ENCODE data around the gene NELFCD. TPM values are rescaled to one million over a fixed set of nuclear protein-coding genes. Genes with fewer than 3 reads are reported as not detected.

Gene NELFCD
- polyA plus RNA-seq, 1 donor (not counting 4 experiments of a cell fraction or from before 2014, with no cell fraction given) = 68.5 TPM

DNA sequence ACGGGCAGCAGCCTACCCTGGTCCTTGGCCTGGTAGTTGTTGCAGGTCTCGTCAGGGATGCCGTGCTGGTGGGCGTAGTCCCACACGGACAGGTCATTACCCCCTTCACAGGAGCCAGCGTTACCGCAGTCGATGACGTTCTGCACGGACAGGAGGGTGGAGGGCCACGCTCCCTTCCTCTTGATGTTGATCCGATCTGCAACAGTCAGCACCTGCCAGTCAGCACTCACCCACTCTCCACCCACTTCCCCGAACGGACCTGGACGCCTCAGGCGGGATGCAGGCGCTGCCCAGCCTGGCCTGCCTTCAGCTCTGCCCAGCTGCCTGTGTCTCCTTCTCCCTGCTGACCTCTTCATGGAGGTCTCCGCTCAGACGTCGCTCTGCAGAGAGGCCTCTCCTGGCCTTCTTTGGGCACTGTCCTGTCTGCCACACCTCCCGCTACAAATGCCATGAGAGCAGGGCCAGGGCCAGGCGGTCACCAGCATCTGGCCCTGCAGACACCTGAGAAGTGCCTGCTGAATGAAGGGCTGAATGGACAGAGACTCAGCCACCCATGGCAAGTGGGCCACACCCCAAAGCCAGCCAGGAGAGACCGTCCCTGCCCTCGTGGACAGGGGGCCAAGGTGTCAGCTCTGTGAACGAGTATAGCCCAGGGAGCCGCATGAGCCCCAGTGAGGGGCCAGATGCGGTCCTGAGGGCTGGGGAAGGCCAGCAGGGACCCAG lies 20.6 kb downstream of the NELFCD start:
- Histone ChIP-seq H3K27me3 (ENCODE audit: control insufficient read depth, extremely low read depth, insufficient read depth, low read length) (no peaks in the 10 kb centered on the region), H3K9me3 (ENCODE audit: control insufficient read depth, low read depth, low read length) (no peaks in the 10 kb centered on the region), H3K9me1 (ENCODE audit: control insufficient read depth, extremely low read depth, insufficient read depth, low read length) (no peaks in the 10 kb centered on the region), H3K79me2 (ENCODE audit: control insufficient read depth, insufficient read depth, low read length) (peaks cover 15% of the 10 kb centered on the region), H4K20me1 (ENCODE audit: control insufficient read depth, extremely low read depth, insufficient read depth, low read length) (no peaks in the 10 kb centered on the region), H3K27ac (ENCODE audit: control insufficient read depth, insufficient read depth, low read length) (no peak overlapping the region), H3K4me1 (ENCODE audit: control insufficient read depth, extremely low read depth, insufficient read depth, low read length) (peaks cover 14% of the 10 kb centered on the region), H3K36me3 (ENCODE audit: control insufficient read depth in 2 of 2, extremely low read depth in 1 of 2, insufficient read depth in 2 of 2, low read length in 2 of 2) (peaks cover 13 to 26% of the 10 kb centered on the region in 2 experiments), H3K4me3 (ENCODE audit: control insufficient read depth in 2 of 3, extremely low read depth in 1 of 3, insufficient read depth in 2 of 3, low read depth in 1 of 3, low read length in 3 of 3) (no peak overlapping the region), H2AFZ (ENCODE audit: control insufficient read depth, low read length) (no peak overlapping the region), H3K9ac (ENCODE audit: control insufficient read depth, extremely low read depth, insufficient read depth, low read length) (no peak overlapping the region), H3K4me2 (ENCODE audit: control insufficient read depth, extremely low read depth, insufficient read depth, low read depth, low read length) (no peak overlapping the region)
- dilution Hi-C loops (cut with MboI; ENCODE audit: extremely low pct_ligation_motif_present, low sequenced_read_pairs) = no loop called here
- DNase-seq (ENCODE audit: low read depth, low spot score) (no peak), FAIRE-seq (no peak)
- TF ChIP-seq, protein P1, sequence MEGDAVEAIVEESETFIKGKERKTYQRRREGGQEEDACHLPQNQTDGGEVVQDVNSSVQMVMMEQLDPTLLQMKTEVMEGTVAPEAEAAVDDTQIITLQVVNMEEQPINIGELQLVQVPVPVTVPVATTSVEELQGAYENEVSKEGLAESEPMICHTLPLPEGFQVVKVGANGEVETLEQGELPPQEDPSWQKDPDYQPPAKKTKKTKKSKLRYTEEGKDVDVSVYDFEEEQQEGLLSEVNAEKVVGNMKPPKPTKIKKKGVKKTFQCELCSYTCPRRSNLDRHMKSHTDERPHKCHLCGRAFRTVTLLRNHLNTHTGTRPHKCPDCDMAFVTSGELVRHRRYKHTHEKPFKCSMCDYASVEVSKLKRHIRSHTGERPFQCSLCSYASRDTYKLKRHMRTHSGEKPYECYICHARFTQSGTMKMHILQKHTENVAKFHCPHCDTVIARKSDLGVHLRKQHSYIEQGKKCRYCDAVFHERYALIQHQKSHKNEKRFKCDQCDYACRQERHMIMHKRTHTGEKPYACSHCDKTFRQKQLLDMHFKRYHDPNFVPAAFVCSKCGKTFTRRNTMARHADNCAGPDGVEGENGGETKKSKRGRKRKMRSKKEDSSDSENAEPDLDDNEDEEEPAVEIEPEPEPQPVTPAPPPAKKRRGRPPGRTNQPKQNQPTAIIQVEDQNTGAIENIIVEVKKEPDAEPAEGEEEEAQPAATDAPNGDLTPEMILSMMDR (optimal IDR thresholded peaks at IDR 0.05 in 1 of 3, IDR thresholded peaks at IDR 0.05 in 1 of 3, conservative IDR thresholded peaks at IDR 0.05 in 1 of 3; ENCODE audit: extremely low read depth in 1 of 3, insufficient read depth in 2 of 3, low read length in 3 of 3) = no peak
- TF ChIP-seq EZH2 (IDR thresholded peaks at IDR 0.05; ENCODE audit: low read length) = no peak

DNA sequence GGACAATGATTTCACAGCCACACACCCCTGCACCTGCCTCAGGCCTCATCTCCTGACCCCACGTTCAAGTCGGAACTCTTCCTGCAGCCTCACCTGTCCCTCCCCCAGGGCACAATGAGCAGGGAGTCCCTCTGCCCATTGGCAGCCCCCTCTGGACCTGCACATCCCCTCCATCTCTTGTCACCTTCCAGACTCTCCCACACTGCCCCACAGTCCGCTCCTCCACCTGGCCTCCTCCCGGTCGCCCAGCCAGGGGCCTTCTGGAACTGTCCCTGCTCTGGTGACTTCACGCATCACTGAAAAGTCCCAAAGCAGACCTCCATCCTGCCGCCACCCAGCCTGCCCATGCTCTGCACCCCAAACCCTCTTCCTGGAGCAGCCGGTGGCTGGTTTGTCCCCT lies 21.3 kb downstream of the NELFCD start:
- Histone ChIP-seq H3K79me2 (ENCODE audit: control insufficient read depth, insufficient read depth, low read length) (peaks cover 16% of the 10 kb centered on the region), H3K36me3 (ENCODE audit: control insufficient read depth in 2 of 2, extremely low read depth in 1 of 2, insufficient read depth in 2 of 2, low read length in 2 of 2) (peaks cover 13 to 26% of the 10 kb centered on the region in 2 experiments)

More for the DNA sequence above, 21.3 kb downstream of the NELFCD start:
- dilution Hi-C loops (cut with MboI; ENCODE audit: extremely low pct_ligation_motif_present, low sequenced_read_pairs) = no loop called here
- Histone ChIP-seq H3K27me3 (ENCODE audit: control insufficient read depth, extremely low read depth, insufficient read depth, low read length) (no peaks in the 10 kb centered on the region), H3K27ac (ENCODE audit: control insufficient read depth, insufficient read depth, low read length) (no peak overlapping the region), H3K9me1 (ENCODE audit: control insufficient read depth, extremely low read depth, insufficient read depth, low read length) (no peaks in the 10 kb centered on the region), H3K4me2 (ENCODE audit: control insufficient read depth, extremely low read depth, insufficient read depth, low read depth, low read length) (no peak overlapping the region), H4K20me1 (ENCODE audit: control insufficient read depth, extremely low read depth, insufficient read depth, low read length) (no peaks in the 10 kb centered on the region), H3K4me3 (ENCODE audit: control insufficient read depth in 2 of 3, extremely low read depth in 1 of 3, insufficient read depth in 2 of 3, low read depth in 1 of 3, low read length in 3 of 3) (no peak overlapping the region), H3K9me3 (ENCODE audit: control insufficient read depth, low read depth, low read length) (no peaks in the 10 kb centered on the region), H3K9ac (ENCODE audit: control insufficient read depth, extremely low read depth, insufficient read depth, low read length) (no peak overlapping the region), H2AFZ (ENCODE audit: control insufficient read depth, low read length) (no peak overlapping the region), H3K4me1 (ENCODE audit: control insufficient read depth, extremely low read depth, insufficient read depth, low read length) (peaks cover 14% of the 10 kb centered on the region)
- no peak for FAIRE-seq
- no peak for TF ChIP-seq EZH2 (IDR thresholded peaks at IDR 0.05; ENCODE audit: low read length)
- TF ChIP-seq, protein P1 (optimal IDR thresholded peaks at IDR 0.05 in 1 of 3, IDR thresholded peaks at IDR 0.05 in 1 of 3, conservative IDR thresholded peaks at IDR 0.05 in 1 of 3; ENCODE audit: extremely low read depth in 1 of 3, insufficient read depth in 2 of 3, low read length in 3 of 3) = no peak
- DNase-seq (ENCODE audit: low read depth, low spot score) = no peak

All from keratinocyte (primary cell).